CMK (cell line): ENCODE data around the gene ATXN1.

ENCODE experiments used
- DNase-seq: peaks from one replicate; pipeline ENCODE4 v3.0.0-alpha.2; 2010; ENCODE audit warnings: low read depth

The ATXN1 gene

DNA sequence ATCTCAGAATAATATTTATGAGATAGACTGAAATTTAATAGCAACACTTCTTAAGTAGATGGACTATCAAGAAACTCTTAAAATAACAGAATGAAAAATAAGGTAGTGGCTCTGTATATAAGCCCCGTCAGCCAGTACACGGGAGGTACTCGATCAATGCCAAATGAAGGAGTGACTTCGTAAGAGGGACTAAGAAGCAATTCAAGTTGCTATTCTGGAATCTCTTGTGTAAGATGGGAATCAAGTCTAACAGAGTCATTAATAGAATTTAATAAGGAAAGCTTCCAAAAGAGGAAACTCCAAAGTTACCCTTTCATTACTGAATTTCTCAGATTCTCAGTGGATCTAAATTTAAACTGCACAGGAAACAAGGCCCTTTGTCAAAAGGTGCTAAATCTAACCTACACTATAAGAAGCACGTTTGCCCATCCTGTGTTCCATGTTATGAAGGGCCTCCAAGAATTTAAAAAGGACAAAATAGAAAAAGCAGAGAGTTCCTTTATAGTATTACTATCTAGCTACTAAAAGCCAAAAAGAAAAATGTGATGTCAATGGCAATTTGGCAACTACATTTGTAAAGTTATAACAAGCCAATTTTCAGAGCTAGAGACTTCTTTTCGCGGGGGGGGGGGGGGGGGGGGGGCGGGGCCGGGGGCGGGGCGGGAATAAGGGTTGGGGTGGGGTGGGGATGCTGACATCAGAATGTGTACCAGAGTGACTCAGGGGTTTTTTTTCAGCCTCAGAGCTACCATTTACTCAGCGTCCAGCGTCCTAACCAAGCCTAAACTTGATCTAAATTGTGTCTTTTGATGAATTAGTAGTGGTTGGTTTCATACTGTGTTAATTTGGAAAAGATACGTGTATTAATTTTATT, 322.3 kb downstream of the ATXN1 start:
- no peak for DNase-seq

DNA sequence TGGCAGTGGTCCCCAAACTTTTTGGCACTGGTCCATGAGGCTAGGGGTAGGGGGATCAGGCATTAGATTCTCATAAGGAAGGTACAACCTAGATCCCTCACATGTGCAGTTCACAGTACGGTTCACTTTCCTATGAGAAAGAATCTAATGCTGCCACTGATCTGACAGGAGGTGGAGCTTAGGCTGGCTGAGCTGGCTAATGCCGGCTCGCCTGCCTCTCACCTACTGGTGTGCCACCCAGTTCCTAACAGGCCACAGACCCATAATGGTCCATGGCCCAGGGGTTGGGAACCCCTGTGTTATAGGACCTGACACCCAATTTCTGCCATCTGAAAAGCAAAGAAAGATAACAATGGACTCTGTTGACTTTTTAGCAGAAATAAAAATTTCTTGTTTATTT, 323.3 kb downstream of the ATXN1 start:
- no peak for DNase-seq

DNA sequence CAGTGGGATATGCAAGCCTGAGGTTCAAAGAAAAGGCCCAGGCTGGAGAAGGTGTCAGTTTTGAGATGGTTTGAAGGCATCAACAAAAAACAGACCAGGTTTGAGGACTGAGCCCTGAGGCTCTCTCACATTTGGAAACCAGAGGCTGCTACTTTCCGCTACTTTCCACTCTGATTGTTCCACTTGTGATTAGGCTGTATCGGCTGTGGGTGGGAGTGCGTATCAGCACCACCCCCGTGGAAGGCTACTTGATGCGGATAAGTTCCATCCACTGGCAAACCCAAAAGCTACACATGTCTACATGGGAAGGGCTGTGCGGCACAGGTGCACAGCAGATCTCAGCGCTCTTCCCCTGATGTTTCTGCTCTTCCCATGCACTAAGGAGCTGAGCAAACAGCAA, 324.2 kb downstream of the ATXN1 start:
- DNase-seq, result no peak

DNA sequence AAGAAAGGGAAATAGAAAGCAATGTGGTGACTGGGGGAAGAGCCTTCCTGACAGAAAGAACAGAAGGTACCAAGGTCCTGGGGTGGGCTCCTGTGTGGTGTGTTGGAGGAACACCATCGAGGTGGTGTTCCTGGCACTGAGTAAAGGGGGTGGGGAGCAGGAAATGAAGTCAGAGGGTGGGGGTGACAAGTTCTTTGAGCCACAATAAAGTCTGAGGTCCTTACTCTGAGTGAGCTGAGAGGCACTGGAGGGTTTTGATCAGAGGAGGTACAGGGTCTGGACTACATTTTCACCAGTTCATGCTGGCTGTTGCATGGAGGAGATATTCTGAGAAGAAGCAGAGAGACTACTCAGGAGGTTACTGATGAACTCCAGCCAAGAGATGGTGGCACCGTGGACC, 324.7 kb downstream of the ATXN1 start:
- no peak for DNase-seq

DNA sequence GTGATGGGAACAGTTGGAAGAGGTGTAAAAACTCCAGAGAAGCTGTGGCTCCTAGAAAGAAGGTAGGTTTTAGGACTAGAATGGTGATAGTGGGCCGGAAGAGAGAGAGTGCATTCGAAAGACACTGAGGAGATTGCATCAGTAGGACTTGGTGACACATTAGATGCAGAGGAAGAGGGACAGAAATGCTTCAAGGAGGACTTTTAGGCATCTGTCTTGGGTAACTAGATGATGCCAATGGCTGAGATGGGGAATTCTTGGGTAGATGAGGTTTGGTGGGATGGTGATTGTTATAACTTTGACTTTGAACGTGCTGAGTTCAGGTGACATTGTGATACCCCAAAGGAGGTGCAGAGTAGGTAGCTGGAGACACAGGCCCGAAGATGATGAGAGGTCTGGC, 326.4 kb downstream of the ATXN1 start:
- no peak for DNase-seq

DNA sequence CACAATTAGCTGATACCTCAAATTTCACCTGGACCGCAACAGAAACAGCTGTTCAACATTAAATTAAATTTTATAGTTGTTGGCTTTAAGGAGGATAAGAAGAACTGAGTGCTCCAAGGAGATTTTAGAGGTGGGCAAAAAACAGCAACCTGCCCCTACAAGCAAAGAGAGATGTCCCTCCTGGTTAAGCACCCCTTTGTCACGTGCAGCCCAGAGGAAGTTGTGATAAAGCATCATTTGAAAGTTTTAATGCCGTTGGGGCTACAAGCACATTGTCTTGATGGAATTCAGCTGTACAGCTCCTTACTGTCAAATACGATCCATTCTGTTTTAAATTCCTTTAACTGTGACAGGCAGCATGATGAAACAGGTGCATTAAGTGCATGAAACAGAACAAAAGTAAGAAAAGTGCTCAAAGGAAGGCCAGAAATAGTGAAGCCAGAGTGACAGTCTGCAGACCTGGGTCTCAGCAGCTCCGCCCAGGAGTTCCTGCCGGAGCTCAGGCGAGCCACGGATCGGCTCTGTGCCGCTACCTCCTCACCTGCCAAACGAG, 327.8 kb downstream of the ATXN1 start:
- no peak for DNase-seq

DNA sequence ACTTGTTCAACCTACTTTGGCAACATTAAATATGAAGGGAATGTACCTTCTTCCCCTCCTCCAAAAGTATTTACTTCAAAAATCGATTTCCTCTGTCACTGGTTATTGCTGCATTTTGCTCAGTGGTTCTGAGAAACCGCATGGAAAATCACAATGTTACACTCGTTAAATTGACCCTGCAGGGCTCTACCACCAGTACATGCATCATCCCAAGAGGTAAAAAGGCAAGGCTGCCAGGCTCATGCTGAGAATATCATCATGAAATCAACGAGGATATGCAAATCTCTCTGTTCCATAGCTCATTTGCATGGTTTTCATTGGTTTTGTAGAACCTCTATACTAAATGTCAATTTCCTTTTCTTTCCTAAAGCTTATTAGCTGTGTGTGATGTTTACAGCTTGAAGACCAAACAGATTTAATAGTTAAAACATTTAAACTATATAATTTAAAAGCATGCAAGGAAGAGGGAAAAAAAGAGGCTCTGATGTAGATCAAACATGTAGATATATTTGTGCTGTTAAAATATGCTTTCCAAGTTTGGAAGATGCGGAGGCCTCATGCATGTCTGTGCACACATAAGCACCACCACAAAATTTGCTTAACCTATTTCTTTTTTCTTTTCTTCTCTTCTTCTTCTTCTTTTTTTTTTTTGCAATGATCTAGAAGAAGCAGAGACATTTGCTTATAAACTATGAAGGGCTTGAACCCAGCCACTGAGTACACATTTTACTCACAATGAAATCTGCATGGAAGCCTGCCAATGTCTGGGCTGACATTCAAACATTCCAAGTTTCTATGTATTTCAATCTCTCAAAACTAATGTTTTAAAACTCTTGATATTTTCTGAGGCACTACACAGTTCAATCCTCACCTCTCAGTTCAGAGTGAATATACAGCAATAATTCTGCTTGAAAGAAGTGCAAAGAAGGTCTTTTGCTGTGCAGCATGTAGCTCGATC, 328.9 kb downstream of the ATXN1 start:
- no peak for DNase-seq

DNA sequence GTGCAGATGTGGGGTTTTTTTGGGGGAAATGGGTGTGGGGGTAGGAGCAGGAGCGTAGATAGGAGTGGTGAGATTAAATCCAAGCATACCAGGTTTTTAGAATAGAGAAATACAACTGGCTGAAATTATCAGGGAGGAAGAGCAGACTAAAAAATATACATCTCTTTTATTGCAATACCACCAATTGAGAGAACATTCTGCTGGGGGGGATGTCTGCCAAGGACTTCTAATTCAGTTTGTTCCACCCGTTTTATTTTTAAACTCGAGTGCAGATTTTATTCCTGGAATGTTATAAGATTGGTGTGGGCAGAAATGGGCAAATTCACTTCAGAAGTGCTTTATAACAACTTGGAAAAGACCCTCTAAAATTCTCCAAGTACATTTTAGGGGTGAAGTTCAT, 330.2 kb downstream of the ATXN1 start:
- no peak for DNase-seq

DNA sequence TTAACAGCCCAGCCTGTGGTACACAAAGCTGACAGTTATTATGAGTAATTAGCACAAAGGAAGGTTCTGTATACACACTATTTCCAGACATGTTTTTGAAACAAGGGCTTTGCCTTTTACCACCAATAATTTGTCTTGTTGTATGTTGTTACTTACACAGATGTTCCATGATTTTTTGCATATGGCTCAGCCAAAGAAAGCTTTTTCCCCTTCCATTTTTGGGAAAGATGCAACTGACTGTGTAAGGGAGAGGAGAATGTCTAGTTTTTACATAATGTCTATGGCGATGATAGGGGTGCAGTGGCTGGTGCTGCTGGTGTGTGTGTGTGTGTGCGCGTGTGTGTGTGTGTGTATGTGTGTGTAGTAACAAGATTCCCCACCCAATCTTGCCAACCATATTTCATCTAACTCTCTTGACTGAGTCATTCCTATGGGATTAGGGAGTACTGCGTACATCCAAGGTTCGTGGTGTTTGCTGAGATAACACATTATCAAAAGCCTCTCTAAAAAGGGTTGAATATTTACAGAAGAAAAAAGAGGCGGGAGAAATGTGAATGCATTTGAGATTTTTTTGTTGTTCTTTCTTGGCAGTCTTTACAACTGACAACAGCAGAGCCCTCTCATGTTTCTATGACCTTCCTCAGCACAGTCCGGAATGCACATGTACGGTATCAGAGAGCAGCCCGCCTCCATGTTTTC, 330.7 kb downstream of the ATXN1 start:
- no peak for DNase-seq

DNA sequence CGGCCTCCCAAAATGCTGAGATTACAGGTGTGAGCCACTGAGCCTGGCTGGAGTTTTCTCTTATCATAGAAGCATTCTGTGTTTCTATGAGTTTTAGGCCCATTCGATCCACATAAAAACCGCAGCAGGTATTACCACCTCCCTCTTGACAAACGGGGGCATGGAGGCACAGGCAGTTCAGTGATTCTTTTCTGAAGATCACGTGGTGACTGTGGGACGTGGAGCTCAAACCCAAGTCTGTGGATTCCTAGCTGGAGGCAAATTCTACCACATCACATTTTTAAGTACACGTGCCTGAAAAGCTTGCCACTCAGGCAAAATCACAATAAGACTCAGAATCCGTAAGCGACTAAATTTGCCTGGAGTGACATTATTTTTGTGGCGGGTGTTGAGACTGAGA, 331.6 kb downstream of the ATXN1 start:
- no peak for DNase-seq

DNA sequence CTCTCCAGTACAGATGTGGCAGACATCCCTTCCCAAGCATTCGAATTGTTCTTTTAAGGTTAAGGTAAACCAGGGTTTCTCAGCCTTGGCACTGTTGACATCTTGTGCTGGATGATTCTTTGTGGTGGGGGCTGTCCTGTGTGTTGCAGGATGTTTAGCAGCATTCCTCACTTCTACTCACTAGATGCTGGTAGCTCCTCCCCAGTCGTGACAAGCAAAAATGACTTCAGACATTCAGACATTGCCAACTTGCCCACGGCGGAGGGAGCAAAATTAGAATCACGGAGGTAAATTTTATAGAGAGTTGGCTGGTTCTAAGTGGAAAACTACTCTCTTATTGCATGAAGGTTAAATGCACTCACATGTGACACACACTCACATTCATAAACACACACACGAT, 334.1 kb downstream of the ATXN1 start:
- no peak for DNase-seq

DNA sequence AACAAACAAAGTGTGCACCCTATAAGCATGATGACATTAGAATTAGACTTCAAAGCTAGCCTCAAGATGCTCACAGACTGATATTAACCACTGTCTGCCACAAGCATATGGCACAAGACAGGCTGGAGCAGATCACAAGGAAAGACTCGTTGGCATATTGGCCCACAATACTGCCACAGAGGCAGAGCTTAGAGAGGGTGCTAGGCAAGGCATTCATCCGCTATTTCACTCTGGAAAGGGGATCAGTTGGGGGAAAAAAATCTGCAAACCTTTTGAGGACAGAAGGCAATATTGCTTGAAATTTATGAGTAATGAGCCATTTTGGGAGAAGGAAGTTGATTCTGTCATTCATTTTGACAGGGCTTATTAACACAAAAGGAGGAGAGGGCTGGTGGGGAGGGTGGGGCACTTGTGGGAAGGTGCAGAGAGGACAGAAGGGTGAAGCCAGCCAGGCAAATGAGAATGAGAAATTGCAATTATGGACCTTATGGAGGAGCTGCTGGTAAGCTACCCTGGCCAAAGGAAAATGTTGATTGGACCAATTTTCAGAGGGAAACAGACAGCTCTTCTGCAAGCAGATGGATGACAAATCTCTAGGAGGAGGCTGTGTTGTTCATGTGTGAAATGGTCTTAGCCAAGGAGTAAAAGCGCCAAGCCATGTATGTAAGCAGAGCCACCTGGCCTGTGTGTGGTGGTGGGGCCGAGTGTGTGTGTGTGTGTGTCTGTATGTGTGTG, 335.2 kb downstream of the ATXN1 start:
- no peak for DNase-seq

DNA sequence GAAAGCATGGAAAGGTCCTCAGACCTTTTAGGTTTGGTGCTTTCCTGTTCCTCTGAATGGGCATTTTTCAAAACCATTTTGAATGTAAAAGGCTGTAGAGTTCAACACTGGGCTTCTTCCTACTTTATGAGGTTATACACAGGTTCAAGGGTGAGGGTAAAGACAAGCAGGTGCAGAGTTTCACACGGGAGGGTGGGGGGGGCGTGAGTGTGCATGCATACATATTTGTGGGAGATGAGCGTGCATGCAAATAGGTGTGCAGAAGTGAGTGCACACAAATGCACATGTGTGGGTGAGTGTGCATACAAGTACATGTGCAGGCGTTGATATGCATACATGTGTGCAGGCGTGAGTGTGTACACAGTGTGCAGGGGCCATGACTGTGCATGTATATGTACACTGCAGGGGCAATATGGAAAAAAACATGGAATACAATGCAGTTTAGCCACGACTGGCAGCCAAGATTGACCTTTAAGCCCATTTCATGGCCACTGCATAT, 339.7 kb downstream of the ATXN1 start:
- DNase-seq, result no peak

DNA sequence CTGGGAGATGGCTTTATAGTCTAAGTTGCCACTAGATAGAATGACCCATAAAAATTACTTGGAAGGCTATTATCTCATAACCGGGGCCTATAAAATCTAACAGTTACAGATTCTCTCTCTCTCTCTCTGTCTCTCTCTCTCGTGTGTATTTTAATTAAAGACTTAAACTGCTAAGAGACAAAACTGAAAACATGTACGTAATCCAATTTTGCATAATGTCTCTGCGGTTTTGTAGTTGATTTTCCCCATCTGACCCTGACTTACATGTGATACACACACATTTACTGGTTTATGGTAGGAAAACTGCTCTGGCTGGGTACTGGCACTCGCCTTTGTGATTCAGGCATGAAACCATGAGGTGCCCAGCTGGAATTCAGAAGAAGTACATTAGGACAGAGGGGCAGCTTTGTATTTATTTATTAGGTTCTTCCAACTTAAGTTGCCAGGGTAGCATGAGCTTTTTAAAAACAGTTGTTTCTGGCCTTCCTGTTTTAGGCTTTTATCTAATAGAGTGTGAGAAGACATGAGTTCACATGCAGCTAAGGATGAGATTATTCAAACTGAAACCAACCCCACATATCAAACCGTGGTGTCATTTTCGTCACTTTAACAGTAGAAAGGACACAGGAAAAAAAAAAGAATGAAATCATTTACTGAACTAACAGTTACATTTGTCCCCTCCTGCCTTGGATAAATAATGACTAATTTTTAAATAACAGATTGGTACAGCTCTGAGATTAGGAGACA, 340.4 kb downstream of the ATXN1 start:
- DNase-seq, result no peak

DNA sequence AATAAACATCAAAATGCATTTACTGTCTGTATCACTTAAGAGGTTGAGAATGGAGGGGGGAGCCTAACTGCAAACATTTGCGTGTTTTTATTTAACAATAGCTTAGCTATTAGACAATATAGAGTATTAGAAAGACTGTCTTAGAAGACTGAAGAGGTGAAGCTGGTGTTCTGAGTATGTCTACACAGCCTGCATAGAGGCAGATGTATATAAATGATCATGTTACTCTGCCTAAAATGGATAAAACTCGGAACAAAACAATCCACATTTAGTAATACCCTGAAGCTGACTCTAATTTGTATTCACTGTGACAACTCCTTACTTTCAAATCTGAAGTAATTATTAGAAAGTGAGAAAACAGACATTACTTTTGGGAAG, 340.9 kb downstream of the ATXN1 start:
- no peak for DNase-seq

DNA sequence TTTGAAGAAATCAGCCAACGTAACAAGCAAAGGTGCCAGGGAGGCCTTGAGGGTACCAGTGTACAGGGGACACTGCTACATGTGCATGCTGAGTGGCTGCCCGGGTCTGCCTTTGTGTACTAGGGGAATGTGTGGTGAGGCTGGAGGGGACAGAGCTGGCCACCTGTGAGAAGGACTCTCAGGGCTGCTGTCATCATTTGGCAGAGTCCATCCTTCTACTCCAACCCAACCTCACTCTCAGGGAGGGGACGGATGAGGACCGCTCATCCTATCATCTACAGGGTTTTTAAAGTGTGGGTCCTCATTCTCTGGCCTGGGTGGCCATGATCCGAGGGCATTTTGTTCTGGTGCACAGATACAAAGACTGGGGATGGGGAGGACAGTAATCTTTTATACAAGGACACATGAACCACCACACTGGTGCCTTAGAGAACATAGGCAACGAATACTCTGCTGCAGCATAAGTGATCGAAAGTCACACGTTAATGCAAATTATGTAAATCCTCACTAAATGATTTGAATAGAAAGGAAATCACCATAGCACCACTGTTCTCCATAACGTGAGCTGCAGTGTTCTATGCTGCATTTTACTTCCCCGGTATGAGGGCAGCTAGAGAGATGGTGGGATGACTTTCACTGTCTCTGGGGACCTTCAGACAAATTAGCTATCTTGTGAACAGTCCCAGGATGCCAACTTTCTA, 341.5 kb downstream of the ATXN1 start:
- DNase-seq, result no peak

DNA sequence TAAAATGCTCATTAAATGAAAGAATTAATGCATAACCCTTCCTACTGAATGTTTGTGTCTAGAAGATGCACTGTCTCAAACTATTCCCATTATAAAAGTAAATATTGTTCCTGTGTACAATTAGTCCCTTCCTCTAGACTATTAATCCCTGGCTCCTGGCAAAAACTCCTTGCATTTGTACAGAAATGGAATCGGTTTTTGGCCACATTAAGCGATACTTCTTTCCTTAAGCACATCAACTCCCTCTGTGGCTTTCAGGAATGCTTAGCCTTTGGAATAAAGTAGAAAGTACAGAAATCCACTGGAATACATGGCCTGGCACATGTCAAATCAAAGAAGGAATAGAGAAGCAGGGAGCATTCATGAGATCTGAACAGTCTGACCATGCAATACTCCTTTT, 343.1 kb downstream of the ATXN1 start:
- DNase-seq, result no peak

DNA sequence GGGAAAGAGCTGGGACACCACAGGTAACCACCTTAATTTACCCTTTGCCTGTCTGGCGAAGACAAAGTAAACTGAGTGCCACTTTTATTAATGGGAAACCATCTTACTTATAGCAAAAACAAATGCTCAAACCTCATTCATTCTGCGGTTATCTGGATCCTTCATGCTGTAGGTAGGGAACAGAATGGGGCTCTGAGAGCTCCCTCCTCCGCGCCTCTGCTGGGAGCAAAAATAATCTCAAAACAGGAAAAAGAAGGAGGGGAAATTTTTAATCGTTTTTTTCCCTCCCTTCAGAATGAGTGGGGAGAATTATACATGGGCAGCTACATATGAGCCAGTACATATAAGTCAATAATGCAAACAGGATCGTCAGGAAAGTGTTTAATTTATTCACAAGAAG, 345.6 kb downstream of the ATXN1 start:
- no peak for DNase-seq

DNA sequence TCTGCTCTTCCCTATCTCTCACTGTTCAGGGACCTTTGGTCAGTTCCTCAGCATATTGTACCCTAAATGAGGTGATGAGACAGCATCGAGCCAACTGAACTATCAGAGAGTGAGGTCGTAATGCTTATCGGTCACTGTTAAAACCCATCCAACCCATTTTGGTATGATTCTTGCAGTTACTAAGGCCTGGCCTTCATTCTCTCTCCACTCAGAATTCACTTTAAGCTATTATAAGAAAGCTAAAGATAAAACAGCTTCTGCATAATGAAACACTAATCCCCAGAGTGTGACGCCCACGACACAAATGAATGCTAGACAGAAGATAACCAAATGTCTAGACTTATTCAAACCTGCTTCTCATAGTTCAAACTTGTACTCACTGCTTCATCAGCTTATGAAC, 347.1 kb downstream of the ATXN1 start:
- no peak for DNase-seq

DNA sequence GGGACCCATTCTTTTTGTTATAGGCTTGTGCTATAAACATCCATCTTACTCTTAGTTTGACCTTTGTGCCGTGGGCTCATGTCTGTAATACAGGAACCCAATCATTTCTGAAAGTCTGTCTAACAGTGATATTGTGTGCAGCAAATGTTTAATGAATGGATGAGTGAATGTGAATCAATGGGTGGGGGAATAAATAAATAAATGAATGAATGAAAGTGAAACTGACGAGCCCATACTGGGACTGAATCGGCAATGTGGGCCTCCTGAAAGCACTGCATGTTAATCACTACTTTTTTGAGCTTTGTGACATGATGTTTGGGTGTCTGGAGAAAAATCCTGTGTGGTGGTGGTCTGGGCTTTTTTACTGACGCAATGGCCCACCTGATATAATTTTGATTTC, 347.9 kb downstream of the ATXN1 start:
- no peak for DNase-seq
